ENCODE data around the gene CYP8B1. TPM values are rescaled to one million over a fixed set of nuclear protein-coding genes. Genes with fewer than 3 reads are reported as not detected.

The CYP8B1 gene
- total RNA-seq, 1 experiment from 2014 or later, result 0.12 TPM

GRCh38 chr3:42827654-42828053, 48.0 kb downstream of the CYP8B1 start (continued):
- TF ChIP-seq REST (IDR thresholded peaks at IDR 0.05; ENCODE audit: low read depth) (no peak), EZH2 (IDR thresholded peaks at IDR 0.05) (no peak)
- TF ChIP-seq, protein P1, sequence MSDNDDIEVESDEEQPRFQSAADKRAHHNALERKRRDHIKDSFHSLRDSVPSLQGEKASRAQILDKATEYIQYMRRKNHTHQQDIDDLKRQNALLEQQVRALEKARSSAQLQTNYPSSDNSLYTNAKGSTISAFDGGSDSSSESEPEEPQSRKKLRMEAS (IDR thresholded peaks at IDR 0.05), result no peak

DNA sequence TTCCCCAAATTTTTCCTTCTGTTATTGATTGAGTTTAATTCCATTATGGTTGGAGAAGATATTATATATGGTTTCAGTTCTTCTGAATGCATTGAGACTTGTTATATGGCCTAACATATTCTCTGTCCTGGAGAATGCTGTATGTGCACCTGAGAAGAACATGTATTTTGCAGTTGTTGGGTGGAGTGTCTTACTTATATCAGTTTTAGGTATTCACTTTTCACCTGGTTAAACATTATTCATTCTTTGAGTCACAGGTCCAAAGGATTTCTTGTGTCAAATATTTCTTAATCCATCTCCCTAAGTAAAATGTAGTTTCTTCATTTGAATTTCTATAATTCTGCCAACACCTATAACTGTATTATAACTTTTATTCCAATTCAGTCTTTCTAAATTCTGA, 48.7 kb downstream of the CYP8B1 start:
- TF ChIP-seq, protein P2, sequence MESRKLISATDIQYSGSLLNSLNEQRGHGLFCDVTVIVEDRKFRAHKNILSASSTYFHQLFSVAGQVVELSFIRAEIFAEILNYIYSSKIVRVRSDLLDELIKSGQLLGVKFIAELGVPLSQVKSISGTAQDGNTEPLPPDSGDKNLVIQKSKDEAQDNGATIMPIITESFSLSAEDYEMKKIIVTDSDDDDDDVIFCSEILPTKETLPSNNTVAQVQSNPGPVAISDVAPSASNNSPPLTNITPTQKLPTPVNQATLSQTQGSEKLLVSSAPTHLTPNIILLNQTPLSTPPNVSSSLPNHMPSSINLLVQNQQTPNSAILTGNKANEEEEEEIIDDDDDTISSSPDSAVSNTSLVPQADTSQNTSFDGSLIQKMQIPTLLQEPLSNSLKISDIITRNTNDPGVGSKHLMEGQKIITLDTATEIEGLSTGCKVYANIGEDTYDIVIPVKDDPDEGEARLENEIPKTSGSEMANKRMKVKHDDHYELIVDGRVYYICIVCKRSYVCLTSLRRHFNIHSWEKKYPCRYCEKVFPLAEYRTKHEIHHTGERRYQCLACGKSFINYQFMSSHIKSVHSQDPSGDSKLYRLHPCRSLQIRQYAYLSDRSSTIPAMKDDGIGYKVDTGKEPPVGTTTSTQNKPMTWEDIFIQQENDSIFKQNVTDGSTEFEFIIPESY (IDR thresholded peaks at IDR 0.05; ENCODE audit: extremely low read depth, insufficient replicate concordance, low read length), result no peak
- no peak for TF ChIP-seq YY1 (IDR thresholded peaks at IDR 0.05; ENCODE audit: extremely low read depth, insufficient replicate concordance, low read depth, low read length)
- no peak for TF ChIP-seq ZNF274 (IDR thresholded peaks at IDR 0.05; ENCODE audit: low read depth, low read length)
- TF ChIP-seq, protein P1 (IDR thresholded peaks at IDR 0.05), result no peak
- TF ChIP-seq SIN3A (IDR thresholded peaks at IDR 0.05; ENCODE audit: low read depth), result no peak
- no peak for TF ChIP-seq POLR2A (IDR thresholded peaks at IDR 0.05; ENCODE audit: borderline replicate concordance, extremely low read depth, insufficient read depth, insufficient read length)
- TF ChIP-seq ZFX (IDR thresholded peaks at IDR 0.05), result no peak
- TF ChIP-seq EGR1 (IDR thresholded peaks at IDR 0.05; ENCODE audit: low read depth), result no peak
- TF ChIP-seq SP1 (IDR thresholded peaks at IDR 0.05; ENCODE audit: low read depth), result no peak
- BruUV-seq (replicated peaks), result no TSS peak
- H4K20me1 ChIP-seq (ENCODE audit: insufficient read depth), result no peaks in the 10 kb centered on the region
- intact Hi-C loops (cut with micrococcal nuclease), result loop anchor here (10.0 kb wide), 1 partner anchor 282 kb away; no protein-coding TSS in a partner anchor
- no peak overlapping the region for H3K9ac ChIP-seq (ENCODE audit: low read length)
- no peaks in the 10 kb centered on the region for H3K27me3 ChIP-seq (ENCODE audit: insufficient read depth, low read length)
- H3K9me3 ChIP-seq (ENCODE audit: control insufficient read depth in 1 of 2, insufficient read depth in 1 of 2, low read depth in 1 of 2, low read length in 2 of 2), result no peaks in the 10 kb centered on the region
- H3K27ac ChIP-seq (ENCODE audit: low read depth, low read length), result no peak overlapping the region
- no peak overlapping the region for H2AFZ ChIP-seq (ENCODE audit: low read depth, low read length, poor library complexity, severe bottlenecking)
- DNase-seq (ENCODE audit: low read depth, low spot score), result no peak
- no peak for ATAC-seq
- H3K4me1 ChIP-seq (ENCODE audit: control insufficient read depth in 1 of 2, insufficient read depth in 2 of 2, low read length in 2 of 2), result peaks cover 3 to 37% of the 10 kb centered on the region in 2 experiments
- CTCF ChIA-PET, result no interaction called here
- POLR2A ChIA-PET, result no interaction called here
- RAD21 ChIA-PET (ENCODE audit: low non-redundant PET in 1 of 2, low total read pairs in 2 of 2, uncharacterized antibody in 2 of 2, unreplicated experiment in 2 of 2), result no interaction called here
- no peaks in the 10 kb centered on the region for H3K36me3 ChIP-seq (ENCODE audit: control insufficient read depth in 1 of 2, insufficient read depth in 2 of 2, low read length in 2 of 2)
- H3K4me3 ChIP-seq (replicated peaks in 1 of 2; ENCODE audit: low read depth in 1 of 2, low read length in 2 of 2), result no peak overlapping the region
- H3K79me2 ChIP-seq (ENCODE audit: insufficient read depth, low read length), result no peaks in the 10 kb centered on the region
- H3K9me2 ChIP-seq (ENCODE audit: insufficient read depth), result no peaks in the 10 kb centered on the region
- H3K4me2 ChIP-seq (ENCODE audit: low read length), result no peak overlapping the region

Measured in HCT116 (cell line).